ENCODE data around the gene KRT36. TPM values are rescaled to one million over a fixed set of nuclear protein-coding genes. Genes with fewer than 3 reads are reported as not detected.

The KRT36 gene
- total RNA-seq, 4 donors from 2014 or later, result 0.38 TPM; not detected in 3

DNA sequence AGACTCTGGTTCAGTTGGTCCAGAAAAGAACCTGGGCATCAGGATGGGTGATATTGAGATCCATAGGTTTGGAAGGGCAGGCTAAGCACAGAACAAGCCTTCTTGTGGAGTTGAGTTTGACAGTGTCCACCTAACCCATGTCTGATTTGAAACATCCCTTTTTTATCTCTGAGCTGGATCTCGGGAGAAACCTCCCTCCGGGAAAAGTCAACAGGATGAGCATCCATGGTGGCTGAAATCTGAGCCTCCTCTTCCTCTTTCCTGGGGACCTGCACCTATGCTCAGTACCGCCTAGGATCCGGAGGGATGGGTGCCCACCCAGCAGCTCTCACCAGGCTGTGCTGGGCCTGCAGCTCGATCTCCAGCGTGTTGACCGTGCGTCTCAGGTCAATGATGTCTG lies 26.0 kb downstream of the KRT36 start:
- peak overlapping the region in 2 of 4 donors; percentile 60 to 64 for H3K27ac ChIP-seq
- DNase-seq, result no peak
- no peaks in the 10 kb centered on the region for H3K9me3 ChIP-seq
- TF ChIP-seq POLR2A (IDR thresholded peaks at IDR 0.05), result no peak
- TF ChIP-seq, protein P1, sequence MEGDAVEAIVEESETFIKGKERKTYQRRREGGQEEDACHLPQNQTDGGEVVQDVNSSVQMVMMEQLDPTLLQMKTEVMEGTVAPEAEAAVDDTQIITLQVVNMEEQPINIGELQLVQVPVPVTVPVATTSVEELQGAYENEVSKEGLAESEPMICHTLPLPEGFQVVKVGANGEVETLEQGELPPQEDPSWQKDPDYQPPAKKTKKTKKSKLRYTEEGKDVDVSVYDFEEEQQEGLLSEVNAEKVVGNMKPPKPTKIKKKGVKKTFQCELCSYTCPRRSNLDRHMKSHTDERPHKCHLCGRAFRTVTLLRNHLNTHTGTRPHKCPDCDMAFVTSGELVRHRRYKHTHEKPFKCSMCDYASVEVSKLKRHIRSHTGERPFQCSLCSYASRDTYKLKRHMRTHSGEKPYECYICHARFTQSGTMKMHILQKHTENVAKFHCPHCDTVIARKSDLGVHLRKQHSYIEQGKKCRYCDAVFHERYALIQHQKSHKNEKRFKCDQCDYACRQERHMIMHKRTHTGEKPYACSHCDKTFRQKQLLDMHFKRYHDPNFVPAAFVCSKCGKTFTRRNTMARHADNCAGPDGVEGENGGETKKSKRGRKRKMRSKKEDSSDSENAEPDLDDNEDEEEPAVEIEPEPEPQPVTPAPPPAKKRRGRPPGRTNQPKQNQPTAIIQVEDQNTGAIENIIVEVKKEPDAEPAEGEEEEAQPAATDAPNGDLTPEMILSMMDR (IDR thresholded peaks at IDR 0.05), result no peak
- no peaks in the 10 kb centered on the region for H3K36me3 ChIP-seq
- WGBS, 2 donors, result 90 to 98% methylated on average over 4 to 5 of the region's 8 CpGs
- no peak overlapping the region for H3K4me3 ChIP-seq
- no peaks in the 10 kb centered on the region for H3K27me3 ChIP-seq
- peaks cover 15 to 76% (median 29%) of the 10 kb centered on the region in 3 donors for H3K4me1 ChIP-seq
- intact Hi-C loops (cut with DNase I), result no loop called here

DNA sequence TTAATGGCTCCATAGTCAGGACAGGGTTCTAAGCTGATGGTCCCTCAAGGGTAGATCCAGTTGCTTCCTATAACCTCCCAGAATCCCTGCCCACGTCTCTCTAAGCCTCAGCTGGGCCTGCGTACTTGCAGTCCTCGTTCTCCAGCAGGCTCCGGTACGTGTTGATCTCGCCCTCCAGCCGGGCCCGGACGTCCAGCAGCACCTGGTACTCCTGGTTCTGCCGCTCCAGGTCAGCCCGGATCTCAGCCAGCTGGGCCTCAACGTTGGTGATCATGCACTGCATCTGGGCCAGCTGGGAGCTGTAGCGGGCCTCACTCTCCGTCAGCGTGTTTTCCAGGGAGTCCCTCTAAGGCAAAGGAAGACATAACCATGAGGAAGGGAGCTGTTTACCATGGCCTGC lies 27.0 kb downstream of the KRT36 start:
- peaks cover 15 to 81% (median 29%) of the 10 kb centered on the region in 3 donors for H3K4me1 ChIP-seq
- no peak for DNase-seq
- H3K4me3 ChIP-seq, result no peak overlapping the region
- no peaks in the 10 kb centered on the region for H3K27me3 ChIP-seq
- intact Hi-C loops (cut with DNase I), result no loop called here
- H3K27ac ChIP-seq, result peak overlapping the region in 1 of 4 donors; percentile 3
- no peaks in the 10 kb centered on the region for H3K9me3 ChIP-seq
- no peaks in the 10 kb centered on the region for H3K36me3 ChIP-seq
- 42 to 77% methylated on average over 5 to 11 of the region's 15 CpGs for WGBS, 2 donors
- TF ChIP-seq, protein P1 (IDR thresholded peaks at IDR 0.05), result no peak
- TF ChIP-seq POLR2A (IDR thresholded peaks at IDR 0.05), result no peak

DNA sequence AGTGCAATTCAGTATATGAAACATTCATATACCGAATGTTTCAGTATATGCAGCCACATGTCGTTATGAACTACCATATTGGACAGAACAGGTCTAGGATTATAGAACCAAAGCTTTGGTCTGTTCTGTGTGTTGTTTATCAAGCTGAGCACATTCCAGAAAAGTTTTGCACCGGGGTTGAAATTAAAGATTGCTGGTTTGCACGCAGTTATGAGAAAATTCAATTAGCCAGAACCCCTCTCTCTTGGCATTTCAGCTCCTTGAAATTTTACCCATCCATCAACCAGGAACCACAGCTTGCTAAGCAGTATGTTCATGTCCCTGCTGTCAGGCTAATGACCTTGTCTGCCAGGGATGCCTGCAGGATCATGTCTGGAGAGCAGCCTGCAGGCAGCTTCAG lies 32.0 kb downstream of the KRT36 start:
- no peaks in the 10 kb centered on the region for H3K27me3 ChIP-seq
- DNase-seq, result no peak
- WGBS, 2 donors, result 38 to 42% methylated on average over 4 of the region's 4 CpGs
- H3K27ac ChIP-seq, result peak overlapping the region in 2 of 4 donors; percentile 55 to 73
- intact Hi-C loops (cut with DNase I), result no loop called here
- TF ChIP-seq POLR2A (IDR thresholded peaks at IDR 0.05), result no peak
- TF ChIP-seq, protein P1 (IDR thresholded peaks at IDR 0.05), result no peak
- H3K36me3 ChIP-seq, result no peaks in the 10 kb centered on the region
- no peak overlapping the region for H3K4me3 ChIP-seq
- no peaks in the 10 kb centered on the region for H3K9me3 ChIP-seq
- H3K4me1 ChIP-seq, result peaks cover 12 to 63% (median 23%) of the 10 kb centered on the region in 3 donors

DNA sequence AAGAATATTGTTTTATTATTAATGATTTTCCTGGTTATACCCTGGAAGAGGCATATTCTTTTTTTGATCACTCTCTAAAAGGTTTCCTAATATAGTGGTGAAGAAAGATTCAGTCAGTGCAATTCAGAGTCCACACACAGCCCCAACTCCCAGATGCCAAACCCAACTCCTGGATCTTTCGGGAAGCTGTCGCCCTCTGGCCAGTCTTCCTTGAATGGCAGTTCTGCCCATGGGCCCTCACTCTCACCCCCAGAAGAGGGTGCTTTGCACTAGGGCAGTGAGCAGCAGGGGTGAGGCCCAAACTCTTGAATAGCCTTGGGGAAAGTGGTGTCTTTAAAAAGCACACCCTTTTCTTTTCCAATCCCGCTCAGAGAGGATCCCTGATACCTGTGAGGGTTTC lies 33.5 kb downstream of the KRT36 start:
- H3K4me3 ChIP-seq, result no peak overlapping the region
- no peaks in the 10 kb centered on the region for H3K27me3 ChIP-seq
- WGBS, 2 donors, result 50 to 72% methylated on average over 2 to 3 of the region's 3 CpGs
- TF ChIP-seq POLR2A (IDR thresholded peaks at IDR 0.05), result no peak
- TF ChIP-seq, protein P1 (IDR thresholded peaks at IDR 0.05), result peak in 1 of 6 experiments; percentile 30
- peak overlapping the region in 3 of 4 donors; percentile 44 to 73 (median 55) for H3K27ac ChIP-seq
- H3K4me1 ChIP-seq, result peaks cover 12 to 55% (median 23%) of the 10 kb centered on the region in 3 donors
- DNase-seq, result no peak
- intact Hi-C loops (cut with DNase I), result no loop called here
- no peaks in the 10 kb centered on the region for H3K9me3 ChIP-seq
- no peaks in the 10 kb centered on the region for H3K36me3 ChIP-seq

DNA sequence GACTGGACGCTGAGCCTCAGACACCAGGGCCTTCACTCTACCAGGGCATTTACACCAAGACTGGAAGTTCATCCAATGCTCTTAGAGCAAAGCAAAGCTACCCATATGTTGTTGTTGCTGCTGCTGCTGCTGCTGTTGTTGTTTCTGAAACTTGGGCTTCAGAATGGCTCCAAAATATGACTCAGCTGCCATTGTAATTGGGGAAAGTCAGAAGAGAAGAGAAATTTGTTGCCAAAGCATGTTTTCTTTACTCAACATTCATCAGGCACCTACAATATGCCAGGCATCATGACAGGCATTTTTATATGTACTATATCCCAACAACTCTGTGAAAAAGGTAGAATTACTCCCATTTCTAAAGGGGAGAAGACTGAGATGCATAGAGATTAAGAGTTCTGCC lies 34.5 kb downstream of the KRT36 start:
- no peaks in the 10 kb centered on the region for H3K27me3 ChIP-seq
- H3K36me3 ChIP-seq, result no peaks in the 10 kb centered on the region
- intact Hi-C loops (cut with DNase I), result no loop called here
- peaks cover 12 to 55% (median 23%) of the 10 kb centered on the region in 3 donors for H3K4me1 ChIP-seq
- no peak overlapping the region for H3K4me3 ChIP-seq
- DNase-seq, result no peak
- WGBS, 2 donors, result 86% methylated on average over 1 of the region's 1 CpG; no CpG with 5 or more reads in 1 of the 2 donors
- H3K9me3 ChIP-seq, result no peaks in the 10 kb centered on the region
- TF ChIP-seq, protein P1 (IDR thresholded peaks at IDR 0.05), result no peak
- TF ChIP-seq POLR2A (IDR thresholded peaks at IDR 0.05), result no peak
- peak overlapping the region in 3 of 4 donors; percentile 14 to 73 (median 55) for H3K27ac ChIP-seq
